RWPE2 (cell line): ENCODE measurements around the gene SMPDL3A.

ENCODE experiments used
- ATAC-seq: fragments of 200-7000 bp; cut with Tn5 transposase; 3 replicates; pipeline ENCODE4 v1.9.1; 2021; ENCODE audit warnings: low read depth
- DNase-seq: peaks from one replicate; pipeline ENCODE4 v3.0.0-alpha.2; 2020; ENCODE audit warnings: low spot score
- H3K27ac ChIP-seq: fragments of 450-650 bp; 2 replicates; pipeline ENCODE4 v1.5.1; 2017; ENCODE audit warnings: mild to moderate bottlenecking; ENCODE audit not compliant: poor library complexity, severe bottlenecking
- H3K27me3 ChIP-seq: fragments of 250-450 bp; sonication (Bioruptor Pico); 2 replicates; pipeline ENCODE4 v1.5.1; 2021; ENCODE audit warnings: mild to moderate bottlenecking, moderate library complexity; ENCODE audit not compliant: insufficient read depth, poor library complexity, severe bottlenecking
- H3K36me3 ChIP-seq: fragments of 250-450 bp; sonication (Bioruptor Pico); 2 replicates; pipeline ENCODE4 v1.5.1; 2020; ENCODE audit warnings: low read depth, mild to moderate bottlenecking, moderate library complexity
- H3K4me1 ChIP-seq: fragments of 250-450 bp; sonication (Bioruptor Pico); 2 replicates; pipeline ENCODE4 v1.5.1; 2021; ENCODE audit warnings: mild to moderate bottlenecking, moderate library complexity; ENCODE audit not compliant: insufficient read depth, poor library complexity, severe bottlenecking
- H3K4me3 ChIP-seq: fragments of 250-450 bp; sonication (Bioruptor Pico); 2 replicates; pipeline ENCODE4 v1.5.1; 2021; ENCODE audit warnings: mild to moderate bottlenecking, moderate library complexity; ENCODE audit not compliant: severe bottlenecking
- H3K9me3 ChIP-seq: fragments of 250-450 bp; sonication (Bioruptor Pico); 2 replicates; pipeline ENCODE4 v1.5.1; 2021; ENCODE audit warnings: mild to moderate bottlenecking, moderate library complexity; ENCODE audit not compliant: severe bottlenecking
- TF ChIP-seq, protein P1 (sequence below): fragments of 450-650 bp; IDR thresholded peaks from one replicate; pipeline ENCODE4 v1.5.1; 2017; ENCODE audit warnings: mild to moderate bottlenecking, moderate library complexity; ENCODE audit not compliant: poor library complexity, severe bottlenecking

The SMPDL3A gene

DNA sequence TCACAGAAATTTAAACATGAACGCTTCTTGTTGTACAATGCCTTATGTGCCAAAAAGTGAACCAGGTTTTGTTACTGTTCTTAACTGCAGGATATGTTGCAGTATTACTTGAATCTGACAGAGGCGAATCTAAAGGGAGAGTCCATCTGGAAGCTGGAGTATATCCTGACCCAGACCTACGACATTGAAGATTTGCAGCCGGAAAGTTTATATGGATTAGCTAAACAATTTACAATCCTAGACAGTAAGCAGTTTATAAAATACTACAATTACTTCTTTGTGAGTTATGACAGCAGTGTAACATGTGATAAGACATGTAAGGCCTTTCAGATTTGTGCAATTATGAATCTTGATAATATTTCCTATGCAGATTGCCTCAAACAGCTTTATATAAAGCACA lies 19.9 kb downstream of the SMPDL3A start:
- H3K27ac ChIP-seq, result no peak overlapping the region
- TF ChIP-seq, protein P1, sequence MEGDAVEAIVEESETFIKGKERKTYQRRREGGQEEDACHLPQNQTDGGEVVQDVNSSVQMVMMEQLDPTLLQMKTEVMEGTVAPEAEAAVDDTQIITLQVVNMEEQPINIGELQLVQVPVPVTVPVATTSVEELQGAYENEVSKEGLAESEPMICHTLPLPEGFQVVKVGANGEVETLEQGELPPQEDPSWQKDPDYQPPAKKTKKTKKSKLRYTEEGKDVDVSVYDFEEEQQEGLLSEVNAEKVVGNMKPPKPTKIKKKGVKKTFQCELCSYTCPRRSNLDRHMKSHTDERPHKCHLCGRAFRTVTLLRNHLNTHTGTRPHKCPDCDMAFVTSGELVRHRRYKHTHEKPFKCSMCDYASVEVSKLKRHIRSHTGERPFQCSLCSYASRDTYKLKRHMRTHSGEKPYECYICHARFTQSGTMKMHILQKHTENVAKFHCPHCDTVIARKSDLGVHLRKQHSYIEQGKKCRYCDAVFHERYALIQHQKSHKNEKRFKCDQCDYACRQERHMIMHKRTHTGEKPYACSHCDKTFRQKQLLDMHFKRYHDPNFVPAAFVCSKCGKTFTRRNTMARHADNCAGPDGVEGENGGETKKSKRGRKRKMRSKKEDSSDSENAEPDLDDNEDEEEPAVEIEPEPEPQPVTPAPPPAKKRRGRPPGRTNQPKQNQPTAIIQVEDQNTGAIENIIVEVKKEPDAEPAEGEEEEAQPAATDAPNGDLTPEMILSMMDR, result no peak
- H3K27me3 ChIP-seq, result no peaks in the 10 kb centered on the region
- DNase-seq, result no peak
- H3K36me3 ChIP-seq, result no peaks in the 10 kb centered on the region
- no peaks in the 10 kb centered on the region for H3K9me3 ChIP-seq
- no peak overlapping the region for H3K4me3 ChIP-seq
- H3K4me1 ChIP-seq, result no peaks in the 10 kb centered on the region
- ATAC-seq, result no peak

DNA sequence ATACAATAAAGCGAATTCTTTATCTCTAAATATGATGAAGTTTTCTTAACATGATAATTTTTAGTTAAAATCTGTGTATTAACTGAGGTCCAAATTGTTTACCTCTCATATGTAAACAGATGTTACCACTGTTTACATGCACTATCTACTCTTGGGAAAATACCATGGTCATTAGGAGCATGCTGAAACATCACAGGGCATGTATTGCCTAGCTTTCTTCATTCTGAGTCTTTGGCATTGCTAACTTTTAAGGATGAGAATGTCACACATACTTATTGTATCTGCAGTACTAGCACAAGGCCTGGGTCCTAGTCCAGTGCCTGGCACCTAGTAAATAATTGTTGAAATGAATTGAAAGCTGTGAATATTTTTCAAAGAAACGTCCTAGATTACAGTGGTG lies 20.6 kb downstream of the SMPDL3A start:
- H3K36me3 ChIP-seq, result no peaks in the 10 kb centered on the region
- H3K27ac ChIP-seq, result no peak overlapping the region
- no peak for DNase-seq
- ATAC-seq, result no peak
- H3K27me3 ChIP-seq, result no peaks in the 10 kb centered on the region
- TF ChIP-seq, protein P1, result no peak
- no peaks in the 10 kb centered on the region for H3K4me1 ChIP-seq
- no peak overlapping the region for H3K4me3 ChIP-seq
- H3K9me3 ChIP-seq, result no peaks in the 10 kb centered on the region

DNA sequence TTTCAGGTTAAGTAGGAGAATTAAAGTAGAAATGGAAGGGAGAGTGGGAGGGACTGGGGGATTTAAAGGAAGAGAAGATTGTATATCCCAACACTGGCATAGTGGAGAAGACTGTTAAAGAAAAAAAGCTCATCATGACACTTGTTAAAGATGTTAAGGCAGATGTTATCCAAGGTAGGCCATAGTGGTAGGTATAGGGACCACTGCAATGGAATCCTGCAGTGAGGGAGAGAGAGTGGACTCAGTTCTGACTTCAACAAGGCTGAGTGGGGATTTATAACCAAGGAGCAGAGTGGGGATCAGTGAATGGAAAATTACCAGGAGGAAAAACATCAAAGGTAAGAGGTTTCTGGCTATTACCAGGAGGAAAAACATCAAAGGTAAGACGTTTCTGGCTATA lies 21.1 kb downstream of the SMPDL3A start:
- Histone ChIP-seq H3K36me3 (no peaks in the 10 kb centered on the region), H3K4me3 (no peak overlapping the region), H3K9me3 (no peaks in the 10 kb centered on the region), H3K27me3 (no peaks in the 10 kb centered on the region), H3K27ac (no peak overlapping the region), H3K4me1 (no peaks in the 10 kb centered on the region)
- DNase-seq, result no peak
- TF ChIP-seq, protein P1, result no peak
- ATAC-seq, result no peak

DNA sequence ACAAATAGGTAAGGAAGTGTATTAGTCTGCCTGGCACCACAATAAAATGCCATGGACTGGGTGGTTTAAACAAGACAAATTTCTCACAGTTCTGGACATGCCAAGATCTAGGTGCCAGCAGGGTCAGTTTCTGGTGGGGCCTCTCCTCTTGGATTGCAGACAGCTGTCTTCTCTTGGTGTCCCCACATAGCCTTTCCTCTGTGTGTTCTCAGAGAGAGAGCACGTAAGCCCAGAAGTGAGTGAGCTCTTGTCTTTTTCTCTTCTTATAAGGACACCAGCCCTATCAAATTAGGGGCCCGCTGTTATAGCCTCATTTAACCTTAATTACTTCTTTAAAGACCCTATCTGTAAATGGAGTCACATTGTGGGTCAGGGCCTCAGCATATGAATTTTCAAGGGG lies 28.3 kb downstream of the SMPDL3A start:
- Histone ChIP-seq H3K9me3 (no peaks in the 10 kb centered on the region), H3K27me3 (no peaks in the 10 kb centered on the region), H3K27ac (no peak overlapping the region), H3K4me1 (no peaks in the 10 kb centered on the region), H3K4me3 (no peak overlapping the region), H3K36me3 (no peaks in the 10 kb centered on the region)
- ATAC-seq (no peak), DNase-seq (no peak)
- TF ChIP-seq, protein P1, result no peak

DNA sequence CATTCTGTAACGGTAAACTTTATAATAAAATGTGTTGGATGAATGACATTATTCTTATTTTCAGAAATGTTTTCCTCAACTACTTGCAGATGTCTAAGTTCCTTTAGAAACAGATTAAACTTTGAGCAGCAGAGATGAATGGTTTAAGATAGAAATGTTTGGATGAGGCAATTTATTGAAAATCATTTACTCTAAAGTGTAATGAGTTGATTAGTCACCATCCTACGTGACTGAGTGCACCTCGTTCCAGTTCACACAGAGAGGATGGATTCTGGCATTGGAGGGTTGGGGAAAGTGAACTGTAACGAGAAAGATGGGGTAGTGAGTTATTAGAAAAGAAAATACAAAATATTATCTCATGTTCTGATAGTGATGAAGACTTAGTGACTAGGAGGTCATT lies 28.7 kb downstream of the SMPDL3A start:
- no peak for ATAC-seq
- H3K4me3 ChIP-seq, result no peak overlapping the region
- DNase-seq, result no peak
- H3K27me3 ChIP-seq, result no peaks in the 10 kb centered on the region
- H3K36me3 ChIP-seq, result no peaks in the 10 kb centered on the region
- TF ChIP-seq, protein P1, result no peak
- no peaks in the 10 kb centered on the region for H3K9me3 ChIP-seq
- H3K4me1 ChIP-seq, result no peaks in the 10 kb centered on the region
- no peak overlapping the region for H3K27ac ChIP-seq
